ENCODE measurements around the gene ZBTB8A.
"Not testable (repeated sequence)": the region's sequence is repeated elsewhere in the genome, so short reads cannot be mapped to it uniquely, and the experiment has no call there.

Gene ZBTB8A

GRCh38 chr1:32622806-32623681 is 83.8 kb downstream of the ZBTB8A start:
- DNase-seq, result no peak

GRCh38 chr1:32623775-32624174 is 84.5 kb downstream of the ZBTB8A start:
- peak; percentile 23 for DNase-seq

GRCh38 chr1:32626176-32626575 is 86.9 kb downstream of the ZBTB8A start:
- DNase-seq, result no peak

- no peak for DNase-seq
Observed at GRCh38 chr1:32627596-32628162, 88.5 kb downstream of the ZBTB8A start.

GRCh38 chr1:32630173-32630572 is 90.9 kb downstream of the ZBTB8A start:
- DNase-seq, result not testable (repeated sequence)

- DNase-seq, result no peak
Observed at GRCh38 chr1:32632829-32633228, 93.6 kb downstream of the ZBTB8A start.

- DNase-seq, result no peak
Observed at GRCh38 chr1:32635508-32636277, 96.5 kb downstream of the ZBTB8A start.

- DNase-seq, result no peak
Observed at GRCh38 chr1:32636914-32637645, 97.9 kb downstream of the ZBTB8A start.

GRCh38 chr1:32639489-32640075 is 100.4 kb downstream of the ZBTB8A start:
- no peak for DNase-seq

GRCh38 chr1:32642292-32642827 is 103.1 kb downstream of the ZBTB8A start:
- DNase-seq, result not testable (repeated sequence)

- DNase-seq, result no peak
Observed at GRCh38 chr1:32644426-32644825, 105.2 kb downstream of the ZBTB8A start.

GRCh38 chr1:32647308-32648134 is 108.3 kb downstream of the ZBTB8A start:
- no peak for DNase-seq

GRCh38 chr1:32650248-32650751 is 111.1 kb downstream of the ZBTB8A start, which contains the start of gene ZBTB8OS:
ZBTB8OS (minus strand) TSS chr1:32650550; CDS start chr1:32650529, 21 bp downstream.
- peak; percentile 81 for DNase-seq

- DNase-seq, result peak; percentile 98
Observed at GRCh38 chr1:32650752-32651460, 111.7 kb downstream of the ZBTB8A start, which contains the start of gene RBBP4. RBBP4 (plus strand) TSS chr1:32651208; CDS start chr1:32651307, 99 bp downstream.

- no peak for DNase-seq
Observed at GRCh38 chr1:32651461-32652073, 112.3 kb downstream of the ZBTB8A start.

GRCh38 chr1:32652244-32652962 is 113.2 kb downstream of the ZBTB8A start:
- no peak for DNase-seq
